MCF 10A (cell line): ENCODE measurements around the gene FAR2. TPM values are rescaled to one million over a fixed set of nuclear protein-coding genes. Genes with fewer than 3 reads are reported as not detected.

Experiments
- BruUV-seq: library from RNA; stranded (reverse); fragments of 400-500 nt; replicated peaks from 2 replicates; lab custom pipeline; 2021; lab: Mats Ljungman, UMichigan
- CTCF ChIA-PET: fragments of 300-600 bp; sonication (Branson Sonifier 250); formaldehyde crosslinking; extraction: SDS; loops from one replicate; lab custom pipeline; 2021; ENCODE audit warnings: antibody characterized with exemption, inconsistent platforms; lab: Yijun Ruan, JAX
- POLR2A ChIA-PET: fragments of 300-600, 350-650 bp; sonication (Branson Sonifier 250); formaldehyde crosslinking; extraction: SDS; loops from one replicate; lab custom pipeline; 2020; ENCODE audit warnings: antibody characterized with exemption, inconsistent platforms; lab: Yijun Ruan, JAX
- DNase-seq: peaks from one replicate; pipeline ENCODE4 v3.0.0-alpha.2; 2018; ENCODE audit not compliant: unreplicated experiment
- H3K27ac Mint-ChIP-seq: one replicate; pipeline ENCODE4 v1.8.0; 2022; ENCODE audit warnings: mild to moderate bottlenecking, low read depth, mixed read lengths; ENCODE audit not compliant: unreplicated experiment
- H3K27me3 Mint-ChIP-seq: one replicate; pipeline ENCODE4 v1.8.0; 2022; ENCODE audit warnings: mixed read lengths; ENCODE audit not compliant: insufficient read depth, unreplicated experiment
- H3K36me3 Mint-ChIP-seq: one replicate; pipeline ENCODE4 v1.8.0; 2022; ENCODE audit warnings: mild to moderate bottlenecking, moderate library complexity, mixed read lengths; ENCODE audit not compliant: insufficient read depth, unreplicated experiment
- H3K4me1 Mint-ChIP-seq: one replicate; pipeline ENCODE4 v1.8.0; 2022; ENCODE audit warnings: mixed read lengths; ENCODE audit not compliant: insufficient read depth, unreplicated experiment
- H3K4me3 Mint-ChIP-seq: one replicate; pipeline ENCODE4 v1.8.0; 2022; ENCODE audit warnings: mild to moderate bottlenecking, moderate library complexity, mixed read lengths; ENCODE audit not compliant: unreplicated experiment
- H3K9me3 Mint-ChIP-seq: one replicate; pipeline ENCODE4 v1.8.0; 2022; ENCODE audit warnings: mixed read lengths; ENCODE audit not compliant: unreplicated experiment
- intact Hi-C: fragments of 100-400 bp; cut with micrococcal nuclease; formaldehyde crosslinking; loops from 2 replicates; pipeline ENCODE4 v1.14.1; 2022
- total RNA-seq: library from RNA; stranded (reverse); gene quantifications from 2 replicates; pipeline ENCODE4 v1.2.3, GENCODE V29; 2022
- TF ChIP-seq, protein P1 (sequence below): fragments of 200-600 bp; IDR thresholded peaks from one replicate; pipeline ENCODE4 v1.8.0; 2022; ENCODE audit warnings: antibody characterized with exemption, mild to moderate bottlenecking; ENCODE audit not compliant: unreplicated experiment

The FAR2 gene
- total RNA-seq, 1 experiment from 2014 or later, result 1.7 TPM

DNA sequence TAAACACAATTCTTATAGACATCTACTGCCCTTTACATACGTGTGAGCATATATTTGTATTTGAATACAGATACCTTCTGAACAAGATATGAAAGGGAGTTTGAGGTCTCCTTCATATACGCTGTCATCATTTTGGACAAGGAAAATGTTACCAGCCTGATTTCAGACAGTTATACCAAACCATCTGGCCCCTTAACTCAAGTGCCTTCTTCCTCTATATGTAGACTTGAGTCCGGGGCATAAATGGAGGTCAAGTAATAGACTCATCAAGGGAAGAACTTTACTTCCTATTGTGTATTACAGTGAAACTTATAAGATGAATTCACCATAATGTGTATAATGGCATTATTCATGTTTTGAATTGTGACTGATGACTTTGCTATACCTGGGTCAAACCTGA is 52.2 kb downstream of the FAR2 start:
- no peaks in the 10 kb centered on the region for H3K9me3 Mint-ChIP-seq
- intact Hi-C loops, result no loop called here
- no peaks in the 10 kb centered on the region for H3K4me1 Mint-ChIP-seq
- CTCF ChIA-PET, result no interaction called here
- H3K27ac Mint-ChIP-seq, result no peak overlapping the region
- no TSS peak for BruUV-seq
- no peaks in the 10 kb centered on the region for H3K27me3 Mint-ChIP-seq
- TF ChIP-seq, protein P1, sequence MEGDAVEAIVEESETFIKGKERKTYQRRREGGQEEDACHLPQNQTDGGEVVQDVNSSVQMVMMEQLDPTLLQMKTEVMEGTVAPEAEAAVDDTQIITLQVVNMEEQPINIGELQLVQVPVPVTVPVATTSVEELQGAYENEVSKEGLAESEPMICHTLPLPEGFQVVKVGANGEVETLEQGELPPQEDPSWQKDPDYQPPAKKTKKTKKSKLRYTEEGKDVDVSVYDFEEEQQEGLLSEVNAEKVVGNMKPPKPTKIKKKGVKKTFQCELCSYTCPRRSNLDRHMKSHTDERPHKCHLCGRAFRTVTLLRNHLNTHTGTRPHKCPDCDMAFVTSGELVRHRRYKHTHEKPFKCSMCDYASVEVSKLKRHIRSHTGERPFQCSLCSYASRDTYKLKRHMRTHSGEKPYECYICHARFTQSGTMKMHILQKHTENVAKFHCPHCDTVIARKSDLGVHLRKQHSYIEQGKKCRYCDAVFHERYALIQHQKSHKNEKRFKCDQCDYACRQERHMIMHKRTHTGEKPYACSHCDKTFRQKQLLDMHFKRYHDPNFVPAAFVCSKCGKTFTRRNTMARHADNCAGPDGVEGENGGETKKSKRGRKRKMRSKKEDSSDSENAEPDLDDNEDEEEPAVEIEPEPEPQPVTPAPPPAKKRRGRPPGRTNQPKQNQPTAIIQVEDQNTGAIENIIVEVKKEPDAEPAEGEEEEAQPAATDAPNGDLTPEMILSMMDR, result no peak
- DNase-seq, result no peak
- H3K36me3 Mint-ChIP-seq, result no peaks in the 10 kb centered on the region
- H3K4me3 Mint-ChIP-seq, result no peak overlapping the region
- POLR2A ChIA-PET, result no interaction called here

DNA sequence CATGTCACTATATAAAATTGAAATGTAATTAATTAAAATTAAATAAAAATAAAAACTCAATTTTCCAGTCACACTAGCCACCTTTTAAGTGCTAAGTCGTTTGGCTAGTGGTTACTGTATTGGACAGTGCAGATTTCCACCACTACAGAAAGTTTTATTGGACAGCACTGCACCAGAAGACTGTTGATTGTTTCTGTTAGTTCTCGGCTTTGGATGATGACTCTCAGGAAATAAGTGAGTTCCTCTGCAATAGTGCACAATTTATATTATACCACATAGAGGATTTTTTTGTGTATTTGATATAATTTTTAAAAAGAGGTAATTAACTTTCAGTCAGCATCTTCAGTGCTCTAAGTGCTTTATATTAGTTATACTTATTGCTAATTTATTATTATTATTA is 52.7 kb downstream of the FAR2 start:
- no TSS peak for BruUV-seq
- POLR2A ChIA-PET, result no interaction called here
- Mint-ChIP-seq H3K4me1 (no peaks in the 10 kb centered on the region), H3K9me3 (no peaks in the 10 kb centered on the region), H3K27me3 (no peaks in the 10 kb centered on the region), H3K27ac (no peak overlapping the region), H3K4me3 (no peak overlapping the region), H3K36me3 (no peaks in the 10 kb centered on the region)
- no peak for DNase-seq
- intact Hi-C loops, result no loop called here
- CTCF ChIA-PET, result interaction anchor here (1.1 kb wide), 1 partner anchor 15 kb away, joined by 3 read pairs; no protein-coding TSS in a partner anchor
- TF ChIP-seq, protein P1, result no peak

- H3K27me3 Mint-ChIP-seq, result no peaks in the 10 kb centered on the region
- H3K4me1 Mint-ChIP-seq, result no peaks in the 10 kb centered on the region
- no peak overlapping the region for H3K27ac Mint-ChIP-seq
- no TSS peak for BruUV-seq
- no peaks in the 10 kb centered on the region for H3K36me3 Mint-ChIP-seq
- intact Hi-C loops, result no loop called here
- no peak overlapping the region for H3K4me3 Mint-ChIP-seq
- CTCF ChIA-PET, result no interaction called here
- POLR2A ChIA-PET, result no interaction called here
- TF ChIP-seq, protein P1, result no peak
- H3K9me3 Mint-ChIP-seq, result no peaks in the 10 kb centered on the region
- no peak for DNase-seq
Observed at GRCh38 chr12:29204521-29204920, 55.4 kb downstream of the FAR2 start.

DNA sequence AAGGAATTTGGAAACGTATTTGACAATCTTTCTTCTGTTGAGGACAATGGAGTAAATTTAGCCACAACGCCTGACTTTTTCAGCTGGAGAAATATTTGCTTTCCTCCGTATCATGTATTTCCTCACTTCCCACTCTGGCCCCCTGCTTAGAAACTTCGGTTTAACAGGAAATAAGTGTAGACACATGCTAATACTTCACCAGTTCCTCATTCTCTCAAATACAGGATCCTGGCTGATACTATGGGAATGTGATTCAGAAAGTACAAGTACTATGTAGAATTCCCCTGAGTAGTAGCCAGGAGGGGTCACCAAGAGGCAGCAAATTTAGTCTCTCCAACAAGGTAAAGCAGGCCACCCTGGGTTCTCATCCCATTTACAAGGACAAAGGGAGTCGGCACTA is 58.0 kb downstream of the FAR2 start:
- CTCF ChIA-PET, result no interaction called here
- Mint-ChIP-seq H3K27ac (no peak overlapping the region), H3K4me3 (no peak overlapping the region), H3K9me3 (no peaks in the 10 kb centered on the region), H3K4me1 (no peaks in the 10 kb centered on the region), H3K36me3 (no peaks in the 10 kb centered on the region), H3K27me3 (no peaks in the 10 kb centered on the region)
- BruUV-seq, result no TSS peak
- DNase-seq, result no peak
- intact Hi-C loops, result no loop called here
- POLR2A ChIA-PET, result no interaction called here
- TF ChIP-seq, protein P1, result no peak
